C4-2B (cell line): ENCODE measurements around the gene FAHD1.

Experiments
- ZFX ChIP-seq: fragments of 450-650 bp; IDR thresholded peaks from 2 replicates; pipeline ENCODE4 v1.6.1; 2017
- TF ChIP-seq, protein P1 (sequence below): fragments of 450-650 bp; conservative IDR thresholded peaks from 2 replicates; pipeline ENCODE4 v1.5.1; 2017; ENCODE audit warnings: mild to moderate bottlenecking

DNA sequence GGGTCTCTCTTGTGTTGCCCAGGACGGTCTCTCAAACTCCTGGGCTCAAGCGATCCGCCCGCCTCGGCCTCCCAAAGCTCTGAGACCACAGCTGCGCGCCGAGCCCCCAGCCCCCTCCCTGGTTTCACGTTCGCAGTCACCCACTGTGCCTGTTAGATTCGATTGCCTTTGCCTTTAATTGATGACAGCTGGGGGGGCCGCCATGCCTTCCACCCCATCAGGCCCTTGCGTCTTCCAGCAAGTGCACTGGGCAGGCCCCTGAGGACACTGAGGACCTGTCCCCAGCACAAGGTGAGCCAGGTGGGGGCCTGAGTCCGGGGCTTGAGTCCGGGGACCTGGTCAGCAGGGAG, 36.8 kb upstream of the FAHD1 start:
- TF ChIP-seq, protein P1, sequence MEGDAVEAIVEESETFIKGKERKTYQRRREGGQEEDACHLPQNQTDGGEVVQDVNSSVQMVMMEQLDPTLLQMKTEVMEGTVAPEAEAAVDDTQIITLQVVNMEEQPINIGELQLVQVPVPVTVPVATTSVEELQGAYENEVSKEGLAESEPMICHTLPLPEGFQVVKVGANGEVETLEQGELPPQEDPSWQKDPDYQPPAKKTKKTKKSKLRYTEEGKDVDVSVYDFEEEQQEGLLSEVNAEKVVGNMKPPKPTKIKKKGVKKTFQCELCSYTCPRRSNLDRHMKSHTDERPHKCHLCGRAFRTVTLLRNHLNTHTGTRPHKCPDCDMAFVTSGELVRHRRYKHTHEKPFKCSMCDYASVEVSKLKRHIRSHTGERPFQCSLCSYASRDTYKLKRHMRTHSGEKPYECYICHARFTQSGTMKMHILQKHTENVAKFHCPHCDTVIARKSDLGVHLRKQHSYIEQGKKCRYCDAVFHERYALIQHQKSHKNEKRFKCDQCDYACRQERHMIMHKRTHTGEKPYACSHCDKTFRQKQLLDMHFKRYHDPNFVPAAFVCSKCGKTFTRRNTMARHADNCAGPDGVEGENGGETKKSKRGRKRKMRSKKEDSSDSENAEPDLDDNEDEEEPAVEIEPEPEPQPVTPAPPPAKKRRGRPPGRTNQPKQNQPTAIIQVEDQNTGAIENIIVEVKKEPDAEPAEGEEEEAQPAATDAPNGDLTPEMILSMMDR, result no peak
- TF ChIP-seq ZFX, result no peak
